ENCODE results near the gene CST4. TPM values are rescaled to one million over a fixed set of nuclear protein-coding genes. Genes with fewer than 3 reads are reported as not detected.

The CST4 gene
- total RNA-seq, 1 experiment from 2014 or later: not detected

- H3K27ac Mint-ChIP-seq: no peak overlapping the region
- H3K9me3 Mint-ChIP-seq: no peaks in the 10 kb centered on the region
- H3K4me3 Mint-ChIP-seq: no peak overlapping the region
- DNase-seq (ENCODE audit: low spot score) (no peak), ATAC-seq (no peak)
- TF ChIP-seq RELA (CRISPR knock-in tag; IDR thresholded peaks at IDR 0.05; ENCODE audit: borderline replicate concordance) (no peak), ATF1 (CRISPR knock-in tag; IDR thresholded peaks at IDR 0.05) (no peak), ZNF416 (CRISPR knock-in tag; IDR thresholded peaks at IDR 0.05) (no peak), MAX (CRISPR knock-in tag; IDR thresholded peaks at IDR 0.05) (no peak), NR3C1 (CRISPR knock-in tag; conservative IDR thresholded peaks at IDR 0.05; ENCODE audit: low read depth) (no peak), NR2C2 (CRISPR knock-in tag; IDR thresholded peaks at IDR 0.05) (no peak)
- peaks cover 4% of the 10 kb centered on the region for H3K27me3 Mint-ChIP-seq (ENCODE audit: low read depth)
- ChIA-PET CTCF (no interaction called here), POLR2A (no interaction called here)
- peaks cover 7% of the 10 kb centered on the region for H3K4me1 Mint-ChIP-seq
- no peaks in the 10 kb centered on the region for H3K36me3 Mint-ChIP-seq
These were observed 13.2 kb upstream of the CST4 start for GRCh38 chr20:23702021-23702420.

- ChIA-PET POLR2A (no interaction called here), CTCF (no interaction called here)
- Mint-ChIP-seq H3K36me3 (no peaks in the 10 kb centered on the region), H3K9me3 (no peaks in the 10 kb centered on the region), H3K27me3 (ENCODE audit: low read depth) (peaks cover 10% of the 10 kb centered on the region), H3K4me3 (no peak overlapping the region), H3K27ac (no peak overlapping the region), H3K4me1 (peaks cover 14% of the 10 kb centered on the region)
- DNase-seq (ENCODE audit: low spot score) (no peak), ATAC-seq (no peak)
- TF ChIP-seq ZNF425 (CRISPR knock-in tag; conservative IDR thresholded peaks at IDR 0.05) (no peak), ERG (CRISPR knock-in tag; IDR thresholded peaks at IDR 0.05) (no peak), NR3C1 (CRISPR knock-in tag; conservative IDR thresholded peaks at IDR 0.05; ENCODE audit: low read depth) (no peak), CREB1 (CRISPR knock-in tag; IDR thresholded peaks at IDR 0.05) (no peak), ZMAT4 (CRISPR knock-in tag; IDR thresholded peaks at IDR 0.05) (no peak), SP1 (CRISPR knock-in tag; conservative IDR thresholded peaks at IDR 0.05) (no peak), USF2 (CRISPR knock-in tag; IDR thresholded peaks at IDR 0.05) (no peak), TP53 (CRISPR knock-in tag; IDR thresholded peaks at IDR 0.05) (no peak), MXD4 (CRISPR knock-in tag; IDR thresholded peaks at IDR 0.05; ENCODE audit: borderline replicate concordance) (no peak), ZBTB21 (CRISPR knock-in tag; IDR thresholded peaks at IDR 0.05; ENCODE audit: borderline replicate concordance) (no peak), ETV6 (CRISPR knock-in tag; IDR thresholded peaks at IDR 0.05) (no peak), ZNF121 (CRISPR knock-in tag; IDR thresholded peaks at IDR 0.05) (no peak), ZNF281 (CRISPR knock-in tag; IDR thresholded peaks at IDR 0.05) (no peak)
These were observed 12.1 kb upstream of the CST4 start for GRCh38 chr20:23700931-23701330.

Data from WTC11 (cell line).